ENCODE data around the gene WFDC12. TPM values are rescaled to one million over a fixed set of nuclear protein-coding genes. Genes with fewer than 3 reads are reported as not detected.

WFDC12 gene
- total RNA-seq, 6 experiments from 2014 or later: not detected

GRCh38 chr20:45094201-45094600 lies 30.1 kb downstream of the WFDC12 start:
- H3K4me1 ChIP-seq: peaks cover 0 to 7% (median 0%) of the 10 kb centered on the region in 4 donors
- no peaks in the 10 kb centered on the region for H3K36me3 ChIP-seq
- peaks cover 4 to 10% of the 10 kb centered on the region in 2 donors for H3K27me3 ChIP-seq
- no peak for ATAC-seq
- no peak for DNase-seq
- H3K27ac ChIP-seq: no peak overlapping the region
- intact Hi-C loops (cut with DNase I): loop anchor here (10.0 kb wide), 1 partner anchor 49 kb away; no protein-coding TSS in a partner anchor
- TF ChIP-seq, protein P1, sequence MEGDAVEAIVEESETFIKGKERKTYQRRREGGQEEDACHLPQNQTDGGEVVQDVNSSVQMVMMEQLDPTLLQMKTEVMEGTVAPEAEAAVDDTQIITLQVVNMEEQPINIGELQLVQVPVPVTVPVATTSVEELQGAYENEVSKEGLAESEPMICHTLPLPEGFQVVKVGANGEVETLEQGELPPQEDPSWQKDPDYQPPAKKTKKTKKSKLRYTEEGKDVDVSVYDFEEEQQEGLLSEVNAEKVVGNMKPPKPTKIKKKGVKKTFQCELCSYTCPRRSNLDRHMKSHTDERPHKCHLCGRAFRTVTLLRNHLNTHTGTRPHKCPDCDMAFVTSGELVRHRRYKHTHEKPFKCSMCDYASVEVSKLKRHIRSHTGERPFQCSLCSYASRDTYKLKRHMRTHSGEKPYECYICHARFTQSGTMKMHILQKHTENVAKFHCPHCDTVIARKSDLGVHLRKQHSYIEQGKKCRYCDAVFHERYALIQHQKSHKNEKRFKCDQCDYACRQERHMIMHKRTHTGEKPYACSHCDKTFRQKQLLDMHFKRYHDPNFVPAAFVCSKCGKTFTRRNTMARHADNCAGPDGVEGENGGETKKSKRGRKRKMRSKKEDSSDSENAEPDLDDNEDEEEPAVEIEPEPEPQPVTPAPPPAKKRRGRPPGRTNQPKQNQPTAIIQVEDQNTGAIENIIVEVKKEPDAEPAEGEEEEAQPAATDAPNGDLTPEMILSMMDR (IDR thresholded peaks at IDR 0.05): no peak
- no peak for TF ChIP-seq POLR2A (IDR thresholded peaks at IDR 0.05)
- WGBS (ENCODE audit: insufficient coverage, low coverage, low lambda C conversion rate, missing lambda C conversion rate): 80% methylated on average over 1 of the region's 2 CpGs
- no peaks in the 10 kb centered on the region for H3K9me3 ChIP-seq
- H3K4me3 ChIP-seq: no peak overlapping the region

GRCh38 chr20:45092898-45093297 lies 31.4 kb downstream of the WFDC12 start:
- intact Hi-C loops (cut with DNase I): loop anchor here (10.0 kb wide), 1 partner anchor 48 kb away; no protein-coding TSS in a partner anchor
- TF ChIP-seq POLR2A (IDR thresholded peaks at IDR 0.05): no peak
- Histone ChIP-seq H3K27me3 (peaks cover 0 to 7% of the 10 kb centered on the region in 2 donors), H3K4me3 (no peak overlapping the region), H3K36me3 (no peaks in the 10 kb centered on the region), H3K27ac (no peak overlapping the region), H3K4me1 (peaks cover 0 to under 1% (median 0%) of the 10 kb centered on the region in 4 donors), H3K9me3 (no peaks in the 10 kb centered on the region)
- 91% methylated on average over 7 of the region's 7 CpGs for WGBS (ENCODE audit: insufficient coverage, low coverage, low lambda C conversion rate, missing lambda C conversion rate)
- no peak for ATAC-seq
- DNase-seq: no peak

- ATAC-seq: no peak
- Histone ChIP-seq H3K27me3 (no peaks in the 10 kb centered on the region), H3K27ac (no peak overlapping the region), H3K4me1 (no peaks in the 10 kb centered on the region), H3K36me3 (no peaks in the 10 kb centered on the region), H3K4me3 (no peak overlapping the region), H3K9me3 (no peaks in the 10 kb centered on the region)
- intact Hi-C loops (cut with DNase I): loop anchor here (10.0 kb wide), 1 partner anchor 47 kb away; no protein-coding TSS in a partner anchor
- 86% methylated on average over 3 of the region's 3 CpGs for WGBS (ENCODE audit: insufficient coverage, low coverage, low lambda C conversion rate, missing lambda C conversion rate)
- TF ChIP-seq, protein P1 (IDR thresholded peaks at IDR 0.05): no peak
- TF ChIP-seq POLR2A (IDR thresholded peaks at IDR 0.05): no peak
- no peak for DNase-seq
Measured at GRCh38 chr20:45091366-45091765, 32.9 kb downstream of the WFDC12 start.

DNA sequence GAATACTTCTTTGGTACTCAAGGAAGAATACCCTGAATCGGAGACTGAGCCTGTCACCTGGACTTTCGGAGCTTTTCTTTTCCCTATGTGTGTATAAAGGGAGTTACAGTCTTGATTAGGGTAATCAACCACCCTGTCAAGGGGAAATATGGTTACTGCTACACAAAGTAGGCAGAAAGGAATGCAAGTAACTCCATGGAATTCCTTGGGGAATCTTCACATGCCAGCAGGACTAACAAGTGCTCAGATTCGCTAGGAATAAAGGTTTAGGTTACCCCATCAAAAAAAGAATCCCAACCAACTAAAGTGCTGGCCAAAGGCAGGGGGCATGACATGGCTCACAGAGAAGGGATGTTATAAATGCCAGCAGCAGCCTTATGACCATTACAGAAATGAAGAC lies 33.8 kb downstream of the WFDC12 start:
- WGBS (ENCODE audit: insufficient coverage, low coverage, low lambda C conversion rate, missing lambda C conversion rate): 92% methylated on average over 2 of the region's 3 CpGs
- ATAC-seq (no peak), DNase-seq (no peak)
- no peak overlapping the region for H3K27ac ChIP-seq
- H3K36me3 ChIP-seq: no peaks in the 10 kb centered on the region
- H3K9me3 ChIP-seq: no peaks in the 10 kb centered on the region
- TF ChIP-seq POLR2A (IDR thresholded peaks at IDR 0.05): no peak
- TF ChIP-seq, protein P1 (IDR thresholded peaks at IDR 0.05): no peak
- no peaks in the 10 kb centered on the region for H3K4me1 ChIP-seq
- intact Hi-C loops (cut with DNase I): loop anchor here (10.0 kb wide), 1 partner anchor 46 kb away; no protein-coding TSS in a partner anchor
- no peaks in the 10 kb centered on the region for H3K27me3 ChIP-seq
- no peak overlapping the region for H3K4me3 ChIP-seq

DNA sequence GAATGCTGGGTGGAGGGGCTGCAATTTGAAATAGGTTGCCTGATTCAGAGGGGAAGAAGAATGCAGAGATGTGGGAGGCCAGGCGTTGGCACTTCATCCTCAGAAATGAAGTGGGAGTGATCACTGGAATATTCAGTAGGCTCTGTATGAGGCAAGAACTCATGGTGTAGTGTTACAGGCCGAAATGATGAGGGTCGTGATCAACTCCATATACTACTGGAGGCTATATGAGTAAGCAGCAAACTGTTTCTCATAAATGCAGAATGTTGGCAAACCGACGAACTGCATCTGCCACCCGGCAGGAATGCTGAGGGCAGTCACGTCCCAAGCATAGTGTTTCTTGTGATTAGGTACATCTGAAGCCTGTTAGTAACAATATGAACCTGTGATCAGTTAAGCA lies 36.0 kb downstream of the WFDC12 start:
- no peak for ATAC-seq
- TF ChIP-seq, protein P1 (IDR thresholded peaks at IDR 0.05): no peak
- no peak for TF ChIP-seq POLR2A (IDR thresholded peaks at IDR 0.05)
- Histone ChIP-seq H3K36me3 (no peaks in the 10 kb centered on the region), H3K4me1 (no peaks in the 10 kb centered on the region), H3K9me3 (no peaks in the 10 kb centered on the region), H3K27me3 (no peaks in the 10 kb centered on the region), H3K27ac (no peak overlapping the region), H3K4me3 (no peak overlapping the region)
- intact Hi-C loops (cut with DNase I): no loop called here
- DNase-seq: no peak
- 86% methylated on average over 1 of the region's 7 CpGs for WGBS (ENCODE audit: insufficient coverage, low coverage, low lambda C conversion rate, missing lambda C conversion rate)
